Limb (tissue), 2 donors: ENCODE data around the gene NRG4.
A peak's percentile ranks its signal among the peaks of the same experiment; 100 is the strongest.
"Not testable (repeated sequence)": the region's sequence is repeated elsewhere in the genome, so short reads cannot be mapped to it uniquely, and the experiment has no call there.

Experiments
- DNase-seq, 2 donors: peaks; one replicate each; pipeline ENCODE4 v3.0.0-alpha.2; 2016; ENCODE audit errors: extremely low spot score in 2 of 2

The NRG4 gene

DNA sequence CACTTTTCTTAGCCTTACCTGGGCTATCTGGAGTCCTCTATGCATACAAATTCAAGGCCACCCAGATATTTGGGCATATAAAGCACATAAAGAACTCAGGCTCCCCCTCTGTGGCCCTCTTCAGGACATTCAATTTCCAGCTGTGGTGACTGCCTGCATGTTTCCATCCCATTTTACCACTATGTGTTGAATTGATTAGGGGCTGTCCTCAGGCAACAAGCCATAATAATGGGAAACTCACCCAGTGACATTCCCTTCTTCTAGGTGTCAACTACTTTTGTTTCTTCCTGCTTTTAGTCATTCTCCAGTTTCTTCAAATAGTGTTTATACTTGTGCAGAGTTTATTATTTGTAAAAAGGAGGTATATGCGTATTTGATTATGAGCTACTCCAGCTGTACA is 18.0 kb downstream of the NRG4 start:
- no peak for DNase-seq

- no peak for DNase-seq
Measured at GRCh38 chr15:75992897-75993296, 19.3 kb downstream of the NRG4 start.

GRCh38 chr15:75989875-75990274 is 22.3 kb downstream of the NRG4 start:
- no peak for DNase-seq

GRCh38 chr15:75989045-75989444 is 23.2 kb downstream of the NRG4 start:
- DNase-seq: peak in 1 of 2 donors; percentile 7

DNA sequence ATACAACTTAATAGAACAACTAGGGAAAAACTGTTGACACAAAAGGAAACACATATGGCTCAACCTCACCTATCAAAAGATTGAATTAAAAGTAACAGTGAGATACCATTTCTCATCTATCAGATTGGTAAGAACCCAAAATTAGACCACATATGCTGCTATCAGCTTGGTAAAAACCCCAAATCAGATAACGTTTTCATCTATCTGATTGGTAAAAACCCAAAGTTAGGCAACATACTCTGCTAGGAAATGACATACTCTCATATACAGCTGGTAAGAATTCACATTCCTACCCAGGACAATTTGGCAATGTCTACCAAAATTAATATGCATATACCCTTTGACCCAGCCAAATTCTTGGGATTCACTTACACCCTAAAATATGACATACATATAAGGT is 26.3 kb downstream of the NRG4 start:
- DNase-seq: no peak

GRCh38 chr15:75984706-75985105 is 27.5 kb downstream of the NRG4 start:
- DNase-seq: not testable (repeated sequence)

GRCh38 chr15:75982468-75982867 is 29.8 kb downstream of the NRG4 start:
- no peak for DNase-seq

DNA sequence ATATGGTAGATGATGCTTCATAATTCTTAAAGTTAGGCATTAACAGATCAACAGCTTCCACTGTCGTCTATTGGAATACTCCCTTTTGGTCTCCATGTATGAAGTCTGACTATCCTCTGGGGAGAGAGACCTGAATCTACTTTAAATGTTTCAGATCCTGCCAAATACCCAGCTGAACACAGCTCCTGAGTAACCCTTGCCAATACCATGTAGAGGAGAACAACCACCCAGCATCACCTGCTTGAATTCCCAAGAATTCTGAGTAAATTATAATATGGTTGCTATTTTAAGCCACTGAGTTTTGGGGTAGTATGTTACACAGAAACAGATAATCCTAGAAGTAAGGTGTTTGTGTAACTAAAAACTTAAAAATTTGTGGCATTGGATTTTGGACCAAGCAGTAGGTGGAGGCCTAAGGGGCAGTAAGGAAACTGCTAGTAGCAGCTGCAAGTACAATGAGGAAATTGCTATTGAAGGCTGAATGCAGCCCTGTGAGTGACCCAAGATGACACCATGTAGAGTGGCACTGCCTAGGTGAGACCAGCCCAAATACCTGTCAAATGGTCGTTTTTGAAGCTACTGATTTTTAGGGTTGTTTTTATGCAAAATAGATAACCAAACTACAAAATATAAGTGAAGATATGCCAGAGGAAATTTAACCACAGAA is 30.9 kb downstream of the NRG4 start:
- DNase-seq: no peak

GRCh38 chr15:75976766-75977165 is 35.5 kb downstream of the NRG4 start:
- not testable (repeated sequence) for DNase-seq

DNA sequence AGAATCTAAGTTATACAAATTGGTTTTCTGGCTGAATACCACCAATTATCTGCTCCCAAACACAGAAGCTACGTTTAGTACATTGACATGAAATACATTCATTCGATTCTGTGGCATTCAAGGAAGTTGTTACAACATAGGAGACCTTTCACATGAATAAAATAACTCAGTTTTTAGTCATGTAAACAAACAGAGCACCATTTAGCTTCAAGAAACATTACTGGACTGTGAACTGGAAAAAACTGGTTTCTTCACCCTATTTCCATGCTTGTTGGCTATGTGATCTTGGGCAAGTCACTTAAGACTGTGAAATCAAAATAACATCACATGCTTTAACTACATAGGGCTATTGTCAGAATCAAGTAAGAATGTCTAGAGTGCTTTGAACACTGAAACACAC is 46.2 kb downstream of the NRG4 start:
- DNase-seq: no peak

GRCh38 chr15:75961331-75961730 is 50.9 kb downstream of the NRG4 start:
- no peak for DNase-seq

GRCh38 chr15:75955720-75956119 is 56.5 kb downstream of the NRG4 start:
- DNase-seq: no peak

DNA sequence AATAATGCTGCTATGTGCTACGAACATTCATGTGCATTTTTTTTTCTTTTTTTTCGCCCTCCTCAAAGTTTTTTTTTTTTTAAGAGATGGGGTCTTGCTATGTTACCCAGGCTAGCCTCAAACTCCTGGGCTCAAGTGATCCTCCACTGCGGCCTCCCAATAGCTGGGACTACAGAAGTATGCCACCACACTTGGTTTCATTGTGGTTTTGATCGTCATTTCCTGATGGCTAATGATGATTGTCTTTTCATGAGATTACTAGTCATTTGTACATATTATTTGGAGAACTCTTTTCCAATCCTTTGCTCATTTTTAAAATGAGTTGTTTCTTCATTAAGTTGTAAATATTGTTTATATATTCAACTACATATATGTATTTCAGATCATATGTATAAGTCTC is 59.7 kb downstream of the NRG4 start:
- DNase-seq: no peak

DNA sequence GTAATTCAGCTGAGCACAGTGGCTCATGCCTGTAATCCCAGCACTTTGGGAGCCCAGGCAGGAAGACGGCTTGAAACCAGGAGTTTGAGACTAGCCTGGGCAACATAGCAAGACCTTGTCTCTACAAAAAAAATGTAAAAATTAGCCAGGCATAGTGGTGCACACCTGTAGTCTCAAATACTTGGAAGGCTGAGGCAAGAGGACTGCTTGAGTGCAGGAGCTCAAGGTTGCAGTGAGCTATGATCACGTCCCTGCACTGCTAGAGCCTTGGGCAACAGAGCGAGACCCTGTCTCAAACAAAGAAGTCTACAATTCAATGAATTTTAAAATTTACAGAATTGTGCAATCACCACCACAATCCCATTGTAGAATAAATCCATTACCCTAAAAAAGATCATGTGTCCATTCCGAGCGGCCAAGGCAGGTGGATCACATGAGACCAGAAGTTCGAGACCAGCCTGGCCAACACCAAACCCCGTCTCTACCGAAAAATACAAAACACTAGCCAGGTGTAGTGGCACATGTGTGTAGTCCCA is 63.4 kb downstream of the NRG4 start:
- DNase-seq: no peak

GRCh38 chr15:75947092-75947491 is 65.1 kb downstream of the NRG4 start:
- no peak for DNase-seq

GRCh38 chr15:75945953-75946352 is 66.3 kb downstream of the NRG4 start:
- DNase-seq: no peak

GRCh38 chr15:75943713-75944215 is 68.5 kb downstream of the NRG4 start:
- no peak for DNase-seq

GRCh38 chr15:75943246-75943645 is 69.0 kb downstream of the NRG4 start:
- DNase-seq: no peak

DNA sequence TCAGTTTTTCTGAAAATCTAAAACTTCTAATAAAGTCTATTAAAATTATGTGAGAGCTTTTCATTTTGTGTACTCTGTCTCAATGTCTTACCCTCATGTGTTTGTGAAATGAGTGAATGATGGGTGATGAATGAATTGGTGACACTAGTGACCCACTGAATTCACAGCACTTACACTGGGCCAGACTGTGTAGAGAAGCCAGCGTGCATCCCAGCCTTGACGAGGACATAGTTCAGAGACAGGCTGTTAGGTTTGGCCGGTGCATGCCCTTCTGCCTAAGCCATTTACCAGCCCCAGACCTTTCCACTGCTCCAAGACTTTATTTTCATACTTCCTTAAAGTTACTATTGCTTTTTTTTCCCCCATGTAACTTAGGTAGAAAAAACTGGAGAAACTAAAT is 69.8 kb downstream of the NRG4 start:
- DNase-seq: no peak

DNA sequence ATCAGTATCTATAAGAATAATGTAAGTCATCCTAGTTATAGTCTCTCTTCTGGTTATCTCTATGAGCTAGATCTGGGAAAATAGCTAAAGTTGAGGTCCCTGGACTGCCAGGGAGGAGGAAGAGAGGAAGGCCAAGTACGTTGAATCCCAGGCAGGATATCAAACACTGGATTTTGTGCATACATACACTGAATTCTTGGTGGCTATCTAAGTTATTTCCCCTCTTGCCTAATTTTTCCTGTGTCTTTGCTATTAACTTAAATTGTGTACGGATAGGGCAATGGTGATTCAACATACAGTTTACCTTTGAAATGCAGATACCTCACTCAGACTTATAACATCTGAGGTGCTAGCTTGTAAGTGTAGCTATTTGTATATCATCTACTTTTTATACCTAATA is 81.4 kb downstream of the NRG4 start:
- no peak for DNase-seq

- DNase-seq: no peak
Measured at GRCh38 chr15:75929799-75930565, 82.2 kb downstream of the NRG4 start.

DNA sequence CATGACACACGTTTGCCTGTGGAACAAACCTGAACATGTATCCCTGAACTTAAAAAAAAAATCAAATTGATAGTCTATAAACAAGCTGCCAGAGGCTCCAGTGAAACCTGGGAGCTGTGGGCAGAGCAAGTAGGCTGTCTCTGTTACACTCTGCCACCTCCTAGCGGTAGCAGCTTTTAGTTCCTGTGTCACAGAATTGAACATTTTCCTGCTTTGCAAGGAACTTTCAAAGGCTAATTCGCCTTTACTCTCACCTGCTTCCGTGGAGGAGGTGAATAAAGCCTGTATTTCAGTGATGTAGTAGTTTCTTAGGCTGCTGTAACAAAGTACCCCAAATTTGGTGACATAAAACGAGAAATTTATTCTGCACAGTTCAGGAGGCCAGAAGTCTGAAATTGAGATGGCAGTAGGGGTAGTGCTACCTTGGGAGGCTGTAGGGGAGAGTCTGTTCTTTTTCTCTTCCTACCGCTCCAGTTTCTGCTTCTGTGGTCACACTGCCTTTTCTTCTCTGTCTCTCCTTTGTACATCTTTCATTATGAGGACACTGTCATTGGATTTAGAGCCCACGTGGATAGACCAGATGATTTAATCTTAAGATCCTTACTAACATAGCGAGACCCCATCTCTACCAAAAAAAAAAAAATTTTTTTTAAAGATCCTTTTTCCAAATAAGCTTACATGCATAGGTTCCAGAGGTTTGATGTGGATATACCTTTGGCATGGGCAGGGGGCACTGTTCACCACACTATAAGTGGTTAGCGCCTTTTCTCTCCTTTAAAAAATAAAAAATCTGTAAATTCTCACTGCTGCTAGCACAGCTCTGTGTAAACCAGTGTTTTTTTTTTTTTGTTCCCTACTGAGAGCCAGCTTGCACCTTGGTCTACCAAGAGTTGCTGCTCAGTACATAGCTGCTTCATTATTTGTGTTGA is 83.3 kb downstream of the NRG4 start:
- DNase-seq: no peak
